ELF-1 (cell line): ENCODE measurements around the gene MPZL3.
"Not testable (repeated sequence)": the region's sequence is repeated elsewhere in the genome, so short reads cannot be mapped to it uniquely, and the experiment has no call there.

Source experiments
- DNase-seq: peaks from one replicate; pipeline ENCODE4 v3.0.0-alpha.2; 2016; ENCODE audit warnings: low read depth, low spot score

The MPZL3 gene

GRCh38 chr11:118212781-118213191, 39.4 kb downstream of the MPZL3 start:
- DNase-seq = peak; percentile 67

GRCh38 chr11:118212131-118212725, 39.9 kb downstream of the MPZL3 start:
- DNase-seq = peak; percentile 42

- peak; percentile 88 for DNase-seq
Measured at GRCh38 chr11:118211006-118211405, 41.2 kb downstream of the MPZL3 start.

GRCh38 chr11:118210323-118210722, 41.8 kb downstream of the MPZL3 start:
- DNase-seq = no peak

GRCh38 chr11:118209033-118209432, 43.1 kb downstream of the MPZL3 start:
- DNase-seq = no peak

- DNase-seq = no peak
Measured at GRCh38 chr11:118207079-118207478, 45.1 kb downstream of the MPZL3 start.

- no peak for DNase-seq
Measured at GRCh38 chr11:118206391-118207031, 45.7 kb downstream of the MPZL3 start.

GRCh38 chr11:118205606-118206378, 46.4 kb downstream of the MPZL3 start:
- DNase-seq = no peak

- no peak for DNase-seq
Measured at GRCh38 chr11:118202599-118203422, 49.4 kb downstream of the MPZL3 start.

- DNase-seq = no peak
Measured at GRCh38 chr11:118201966-118202365, 50.2 kb downstream of the MPZL3 start.

- DNase-seq = no peak
Measured at GRCh38 chr11:118200901-118201680, 51.1 kb downstream of the MPZL3 start.

GRCh38 chr11:118200497-118200896, 51.7 kb downstream of the MPZL3 start:
- no peak for DNase-seq

GRCh38 chr11:118199135-118199534, 53.0 kb downstream of the MPZL3 start:
- no peak for DNase-seq

- DNase-seq = peak; percentile 64
Measured at GRCh38 chr11:118198370-118198769, 53.8 kb downstream of the MPZL3 start.

- DNase-seq = peak; percentile 83
Measured at GRCh38 chr11:118194835-118195627, 57.1 kb downstream of the MPZL3 start.

- no peak for DNase-seq
Measured at GRCh38 chr11:118193910-118194566, 58.1 kb downstream of the MPZL3 start.

- not testable (repeated sequence) for DNase-seq
Measured at GRCh38 chr11:118192817-118193216, 59.3 kb downstream of the MPZL3 start.

- not testable (repeated sequence) for DNase-seq
Measured at GRCh38 chr11:118190942-118191506, 61.1 kb downstream of the MPZL3 start.

- DNase-seq = no peak
Measured at GRCh38 chr11:118186346-118187107, 65.6 kb downstream of the MPZL3 start.
